Lower lobe of right lung (tissue), 2 donors: ENCODE measurements around the gene PPFIA1. TPM values are rescaled to one million over a fixed set of nuclear protein-coding genes. Genes with fewer than 3 reads are reported as not detected.

ENCODE experiments used
- ATAC-seq, 2 donors: fragments of 200-7000 bp; cut with Tn5 transposase; one replicate each; pipeline ENCODE4 v1.9.1; 2020 to 2022; ENCODE audit warnings: mild to moderate bottlenecking in 2 of 2, moderate library complexity in 2 of 2
- DNase-seq: peaks from one replicate; pipeline ENCODE4 v3.0.0-alpha.2; 2020
- H3K27ac ChIP-seq: fragments of 200-600 bp; one replicate; pipeline ENCODE4 v1.8.0; 2022
- H3K27me3 ChIP-seq: fragments of 200-600 bp; one replicate; pipeline ENCODE4 v1.8.0; 2022; ENCODE audit warnings: low read depth
- H3K36me3 ChIP-seq: fragments of 200-600 bp; one replicate; pipeline ENCODE4 v1.8.0; 2022; ENCODE audit warnings: mild to moderate bottlenecking
- H3K4me1 ChIP-seq: fragments of 200-600 bp; one replicate; pipeline ENCODE4 v1.8.0; 2022
- H3K4me3 ChIP-seq: fragments of 200-600 bp; one replicate; pipeline ENCODE4 v1.8.0; 2022; ENCODE audit warnings: mild to moderate bottlenecking
- H3K9me3 ChIP-seq: fragments of 200-600 bp; one replicate; pipeline ENCODE4 v1.8.0; 2022
- CTCF ChIP-seq: fragments of 200-600 bp; IDR thresholded peaks from one replicate; pipeline ENCODE4 v1.8.0; 2022; ENCODE audit warnings: antibody characterized with exemption, mild to moderate bottlenecking
- intact Hi-C: fragments of 100-400 bp; cut with DNase I; formaldehyde crosslinking; loops from one replicate; pipeline ENCODE4 v1.11.0; 2022
- long read RNA-seq: library from polyadenylated mRNA; unstranded; transcript quantifications from one replicate; pipeline ENCODE4 v2.0.0, GENCODE V29; 2021
- total RNA-seq: library from RNA; stranded (reverse); fragmentation: NEBNext Ultra II Directional; extraction: Animal tissue kit (Norgen Biotek cat#: 25700); gene quantifications from one replicate; pipeline ENCODE4 v1.2.1, GENCODE V29; 2021
- donor health status: DM: no; HTN: yes; CAD: no; lungs with severe emphysema.

The PPFIA1 gene
- 81.0 TPM for total RNA-seq
- long read RNA-seq, full-length matches to known transcripts = 10 of 81 reads
- long read RNA-seq, partial matches to known transcripts = 45 of 81 reads
- long read RNA-seq, other reads (novel, unspliced or antisense) = 26 of 81 reads

DNA sequence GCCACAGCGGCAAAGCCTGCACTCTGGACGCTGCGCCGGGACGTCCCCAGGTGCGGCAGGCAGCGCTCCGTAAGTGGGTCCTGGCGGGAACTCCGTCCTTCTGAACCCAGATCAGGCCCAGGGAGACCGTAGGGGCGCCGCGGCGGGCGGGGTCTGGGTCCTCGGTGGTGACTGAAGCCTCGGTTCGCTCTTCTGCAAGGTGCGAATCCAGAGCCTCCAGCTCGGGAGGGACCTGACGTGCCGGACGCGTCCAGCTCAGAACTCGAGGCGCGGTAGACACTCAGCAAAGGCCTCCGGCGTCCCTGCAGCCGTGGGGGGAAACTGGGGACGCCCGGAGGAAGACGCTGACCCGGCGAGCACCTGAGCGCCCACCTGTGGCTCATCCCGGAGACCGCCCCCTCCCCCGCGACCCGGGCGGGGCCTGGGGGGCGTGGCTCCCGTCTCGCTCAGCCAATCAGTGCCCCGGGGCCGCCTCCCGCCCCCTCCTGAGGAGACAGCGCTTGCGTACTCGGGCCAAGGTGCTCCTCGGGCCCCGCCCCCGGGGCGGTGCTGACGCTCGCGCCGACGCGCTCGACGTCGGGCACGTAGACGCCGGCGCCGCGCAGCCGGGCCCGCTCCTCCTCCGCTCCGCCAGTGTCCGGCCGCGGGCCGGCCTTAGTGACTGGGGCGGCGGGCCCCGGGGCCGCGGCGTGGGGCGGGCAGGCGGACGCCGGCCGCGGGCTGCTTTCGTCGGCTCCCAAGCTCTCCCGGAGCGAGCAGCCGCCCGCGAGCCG lies at the start of gene PPFIA1:
Gene PPFIA1, plus strand, starts transcription at position 587 of the 773 bp plus-strand sequence. CDS start 1,483 bp downstream, outside the sequence.
- ATAC-seq (peak; percentile 99), DNase-seq (peak; percentile 95)
- H3K9me3 ChIP-seq = no peaks in the 10 kb centered on the region
- TF ChIP-seq CTCF = no peak
- H3K27ac ChIP-seq = peak within 1 kb of the TSS; percentile 87
- peak within 1 kb of the TSS; percentile 75 for H3K4me3 ChIP-seq
- intact Hi-C loops = no loop called here
- no peaks in the 10 kb centered on the region for H3K27me3 ChIP-seq
- H3K36me3 ChIP-seq = peaks cover 30% of the 10 kb centered on the region
- H3K4me1 ChIP-seq = peaks cover 24% of the 10 kb centered on the region

DNA sequence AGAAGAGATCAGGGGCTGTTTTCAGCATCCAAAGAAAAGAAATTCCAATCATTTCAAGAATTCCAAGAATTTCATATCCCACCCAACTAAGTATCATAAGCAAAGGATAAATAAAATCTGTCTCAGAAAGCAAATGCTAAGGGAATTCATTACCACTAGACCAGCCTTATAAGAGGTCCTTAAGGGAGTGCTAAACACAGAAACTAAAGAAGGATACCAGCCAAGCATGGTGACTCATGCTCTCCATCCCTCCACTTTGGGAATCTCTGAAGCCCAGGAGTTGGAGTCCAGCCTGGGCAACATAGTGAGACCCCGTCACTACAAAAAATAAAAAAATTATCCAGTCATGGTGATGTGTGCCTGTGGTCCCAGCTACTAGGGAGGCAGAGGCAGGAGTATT lies 49.6 kb upstream of the PPFIA1 start:
- no peak for ATAC-seq

DNA sequence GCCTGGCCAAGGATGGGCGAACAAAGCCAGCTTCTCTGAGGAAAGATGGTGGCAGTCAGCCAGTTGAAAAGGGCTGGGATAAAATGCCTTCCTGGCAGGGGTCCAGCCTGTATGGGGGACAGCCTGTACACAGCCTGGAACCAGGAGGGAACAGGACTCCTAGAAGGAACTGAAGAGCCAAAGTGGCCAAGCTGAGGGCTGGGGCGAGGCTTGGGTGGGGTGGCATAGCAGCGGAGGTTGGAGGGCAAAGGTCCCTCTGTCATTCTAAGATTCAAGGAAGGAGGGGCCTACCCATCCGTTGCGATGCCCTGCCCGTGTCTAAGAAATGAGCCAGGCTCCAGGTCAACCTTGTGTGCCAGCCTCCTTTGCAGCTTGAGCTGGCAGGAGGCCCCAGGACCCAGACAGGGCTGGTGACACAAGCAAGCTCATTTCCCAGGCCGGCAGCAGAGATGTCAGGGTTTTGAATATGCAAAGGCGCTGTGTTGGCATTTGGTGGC lies 44.8 kb upstream of the PPFIA1 start:
- Histone ChIP-seq H3K9me3 (no peaks in the 10 kb centered on the region), H3K27me3 (no peaks in the 10 kb centered on the region), H3K4me3 (no peak overlapping the region), H3K36me3 (no peaks in the 10 kb centered on the region), H3K27ac (no peak overlapping the region), H3K4me1 (no peaks in the 10 kb centered on the region)
- DNase-seq (no peak), ATAC-seq (peak in 1 of 2 donors; percentile 58)
- intact Hi-C loops = no loop called here
- TF ChIP-seq CTCF = no peak

More for the DNA sequence above, 49.6 kb upstream of the PPFIA1 start:
- no peaks in the 10 kb centered on the region for H3K9me3 ChIP-seq
- H3K4me3 ChIP-seq = no peak overlapping the region
- no peaks in the 10 kb centered on the region for H3K27me3 ChIP-seq
- no peaks in the 10 kb centered on the region for H3K36me3 ChIP-seq
- no peak for TF ChIP-seq CTCF
- no peak overlapping the region for H3K27ac ChIP-seq
- H3K4me1 ChIP-seq = no peaks in the 10 kb centered on the region
- intact Hi-C loops = no loop called here
- no peak for DNase-seq

- H3K27ac ChIP-seq = no peak overlapping the region
- H3K4me3 ChIP-seq = no peak overlapping the region
- ATAC-seq (no peak), DNase-seq (peak; percentile 11)
- H3K27me3 ChIP-seq = no peaks in the 10 kb centered on the region
- H3K4me1 ChIP-seq = no peaks in the 10 kb centered on the region
- H3K9me3 ChIP-seq = no peaks in the 10 kb centered on the region
- TF ChIP-seq CTCF = no peak
- intact Hi-C loops = no loop called here
- H3K36me3 ChIP-seq = no peaks in the 10 kb centered on the region
Measured at GRCh38 chr11:70226183-70226582, 44.3 kb upstream of the PPFIA1 start.

DNA sequence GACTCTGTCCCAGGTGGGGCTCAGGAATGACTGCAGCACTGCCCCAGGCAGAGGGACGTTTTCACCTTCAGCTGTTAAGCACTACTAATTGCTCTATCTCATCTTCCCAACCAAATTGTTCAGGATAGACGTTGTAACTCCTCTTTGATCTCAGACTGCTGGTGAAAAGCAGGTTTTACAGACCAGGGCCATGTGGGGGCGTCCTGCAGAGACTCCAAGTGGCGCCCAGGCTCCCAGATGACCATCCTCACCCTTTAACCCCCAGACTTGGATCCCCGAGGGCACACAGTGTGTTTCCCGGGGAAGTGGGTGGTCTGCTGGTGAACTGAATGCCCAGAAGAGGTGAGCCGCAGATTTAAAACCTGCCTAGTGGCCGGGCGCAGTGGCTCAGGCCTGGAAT lies 43.5 kb upstream of the PPFIA1 start:
- DNase-seq (peak; percentile 44), ATAC-seq (no peak)
- Histone ChIP-seq H3K4me3 (no peak overlapping the region), H3K36me3 (no peaks in the 10 kb centered on the region), H3K27ac (no peak overlapping the region), H3K9me3 (no peaks in the 10 kb centered on the region), H3K27me3 (no peaks in the 10 kb centered on the region), H3K4me1 (no peaks in the 10 kb centered on the region)
- TF ChIP-seq CTCF = peak; percentile 22
- intact Hi-C loops = no loop called here
